K562 (cell line): ENCODE data around the gene TOR1AIP1. TPM values are rescaled to one million over a fixed set of nuclear protein-coding genes. Genes with fewer than 3 reads are reported as not detected.
A peak's percentile ranks its signal among the peaks of the same experiment; 100 is the strongest.

Experiments used
- DLX4 ChIP-seq: fragments of 250-450 bp; sonication (Bioruptor Pico); IDR thresholded peaks from 2 replicates; pipeline ENCODE4 v1.6.1; 2021; ENCODE audit warnings: mild to moderate bottlenecking
- KAT2B ChIP-seq: IDR thresholded peaks from one replicate; pipeline ENCODE4 v1.6.1; 2012; ENCODE audit warnings: low read depth, mild to moderate bottlenecking, control low read depth, inconsistent platforms, low read length, moderate library complexity
- MCM3 ChIP-seq: fragments of 450-650 bp; IDR thresholded peaks from 2 replicates; pipeline ENCODE4 v1.6.1; 2016
- MECOM ChIP-seq: fragments of 250-450 bp; sonication (Bioruptor Pico); IDR thresholded peaks from 2 replicates; pipeline ENCODE4 v1.8.0; 2022; ENCODE audit warnings: inconsistent platforms
- POLR2AphosphoS5 ChIP-seq: IDR thresholded peaks from 2 replicates; pipeline ENCODE4 v1.6.1; 2011; ENCODE audit warnings: mild to moderate bottlenecking, low read depth, low read length, moderate library complexity; ENCODE audit not compliant: control insufficient read depth, insufficient read depth
- RB1 ChIP-seq: fragments of 450-650 bp; IDR thresholded peaks from 2 replicates; pipeline ENCODE4 v1.6.1; 2017; ENCODE audit warnings: low read depth, mild to moderate bottlenecking
- REST ChIP-seq, 2 experiments: fragments of 450-650 bp; formaldehyde crosslinking in 1 of 2; IDR thresholded peaks; 2 replicates each; pipeline versions ENCODE4 v1.4.0 to v1.6.1; 2014 to 2020; ENCODE audit warnings: mild to moderate bottlenecking in 2 of 2, borderline replicate concordance in 1 of 2, low read depth in 1 of 2
- TGIF2 ChIP-seq: sonication (generic); formaldehyde crosslinking; IDR thresholded peaks from 2 replicates; pipeline ENCODE4 v1.8.1; 2022; ENCODE audit warnings: mild to moderate bottlenecking, missing genetic modification reagents, moderate library complexity
- ZNF316 ChIP-seq: fragments of 450-650 bp; IDR thresholded peaks from 2 replicates; pipeline ENCODE4 v1.6.1; 2016
- ZNF407 ChIP-seq: fragments of 450-650 bp; IDR thresholded peaks from 2 replicates; pipeline ENCODE4 v1.6.1; 2016; ENCODE audit warnings: low read depth
- polyA plus RNA-seq, 8 experiments: library from polyadenylated mRNA; depleted of rRNA in 4 of 8; stranded (reverse) in 5 of 8; unstranded in 3 of 8; fragments of >200 nt; fragmentation: Nextera tagmentation in 2 of 8; fragmentation: Illumina TruSeq in 1 of 8; extraction: Ambion mirVana in 2 of 8; extraction: Trizol in 1 of 8; gene quantifications; 2 replicates each; pipeline versions ENCODE4 v1.2.1 to v1.2.3, GENCODE V29; 2011 to 2014; ENCODE audit warnings: inconsistent platforms in 1 of 8, missing spikeins in 1 of 8
- total RNA-seq, 7 experiments: library from RNA; depleted of rRNA in 6 of 7; stranded (reverse); fragments of >200 nt in 6 of 7; fragmentation: Illumina TruSeq in 2 of 7; extraction: Trizol in 2 of 7; gene quantifications; 2 replicates each; pipeline versions ENCODE4 v1.2.1 to v1.2.3, GENCODE V29; 2011 to 2021; ENCODE audit warnings: low replicate concordance in 1 of 7

Gene TOR1AIP1
- total and polyA plus RNA-seq, 9 of the 15 experiments (the other 6 are each of a cell fraction or from before 2014, with no cell fraction given): 18.1 to 46.9 (median 35.5) TPM

GRCh38 chr1:179867493-179868330 is 14.4 kb upstream of the TOR1AIP1 start (continued):
- TF ChIP-seq REST (IDR thresholded peaks at IDR 0.05; ENCODE audit: borderline replicate concordance) (peak; percentile 68; the same call in 1 of the 2 replicates), REST (CRISPR knock-in tag; IDR thresholded peaks at IDR 0.05; ENCODE audit: low read depth) (no peak), TGIF2 (no peak), RB1 (0 out of 2 replicates have a peak, but pooled peaks have one; percentile 28), KAT2B (no peak), MECOM (CRISPR knock-in tag) (no peak), ZNF407 (no peak), POLR2AphosphoS5 (0 out of 2 replicates have a peak, but pooled peaks have one; percentile 32), MCM3 (no peak), DLX4 (CRISPR knock-in tag) (no peak), ZNF316 (0 out of 2 replicates have a peak, but pooled peaks have one; percentile 8)
